HG02763 (cell line): Measurements from ENCODE around the gene DCDC2C.

Experiments
- ATAC-seq: cut with Tn5 transposase; IDR thresholded peaks from one replicate; pipeline ENCODE4 v1.9.1; 2021; ENCODE audit warnings: mild to moderate bottlenecking, moderate library complexity; ENCODE audit not compliant: unreplicated experiment

Gene DCDC2C

DNA sequence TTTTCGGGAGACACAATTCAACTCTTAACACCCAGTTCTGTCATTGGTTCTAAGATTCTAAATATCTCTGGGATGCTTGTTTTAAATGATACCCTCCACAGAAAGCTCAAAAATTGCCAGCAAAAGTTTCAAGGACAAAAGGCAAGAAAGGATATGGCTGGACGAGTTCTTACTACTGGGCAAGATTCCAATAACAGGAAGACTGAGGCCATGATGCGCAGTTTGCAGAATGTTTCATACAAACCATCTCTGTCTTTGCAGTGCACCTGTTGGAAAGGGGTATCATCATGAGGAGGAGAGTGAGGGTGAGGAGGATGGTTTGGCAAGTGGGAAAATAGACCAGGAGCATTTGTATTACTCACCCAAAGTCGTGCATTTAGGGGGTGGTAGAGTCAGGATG, 172.8 kb downstream of the DCDC2C start:
- ATAC-seq = no peak

DNA sequence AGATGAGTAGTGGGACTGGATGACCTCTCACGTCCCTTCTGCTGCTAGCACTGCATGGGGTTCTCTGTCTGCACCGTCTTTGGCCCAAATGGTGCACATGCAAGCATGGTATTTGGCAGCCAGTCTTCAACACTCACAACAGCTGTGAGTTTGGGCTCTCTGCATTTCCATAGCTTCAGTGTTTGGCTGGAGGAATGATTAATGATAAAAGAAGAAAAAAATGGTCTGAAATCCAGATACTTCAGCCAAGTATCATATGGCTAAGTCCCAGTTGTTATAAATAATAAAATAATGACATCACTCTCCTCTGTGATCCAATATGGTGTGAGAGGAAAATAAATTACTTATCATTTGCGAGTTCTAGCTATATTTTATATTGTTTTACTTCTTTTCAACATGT, 173.3 kb downstream of the DCDC2C start:
- no peak for ATAC-seq

DNA sequence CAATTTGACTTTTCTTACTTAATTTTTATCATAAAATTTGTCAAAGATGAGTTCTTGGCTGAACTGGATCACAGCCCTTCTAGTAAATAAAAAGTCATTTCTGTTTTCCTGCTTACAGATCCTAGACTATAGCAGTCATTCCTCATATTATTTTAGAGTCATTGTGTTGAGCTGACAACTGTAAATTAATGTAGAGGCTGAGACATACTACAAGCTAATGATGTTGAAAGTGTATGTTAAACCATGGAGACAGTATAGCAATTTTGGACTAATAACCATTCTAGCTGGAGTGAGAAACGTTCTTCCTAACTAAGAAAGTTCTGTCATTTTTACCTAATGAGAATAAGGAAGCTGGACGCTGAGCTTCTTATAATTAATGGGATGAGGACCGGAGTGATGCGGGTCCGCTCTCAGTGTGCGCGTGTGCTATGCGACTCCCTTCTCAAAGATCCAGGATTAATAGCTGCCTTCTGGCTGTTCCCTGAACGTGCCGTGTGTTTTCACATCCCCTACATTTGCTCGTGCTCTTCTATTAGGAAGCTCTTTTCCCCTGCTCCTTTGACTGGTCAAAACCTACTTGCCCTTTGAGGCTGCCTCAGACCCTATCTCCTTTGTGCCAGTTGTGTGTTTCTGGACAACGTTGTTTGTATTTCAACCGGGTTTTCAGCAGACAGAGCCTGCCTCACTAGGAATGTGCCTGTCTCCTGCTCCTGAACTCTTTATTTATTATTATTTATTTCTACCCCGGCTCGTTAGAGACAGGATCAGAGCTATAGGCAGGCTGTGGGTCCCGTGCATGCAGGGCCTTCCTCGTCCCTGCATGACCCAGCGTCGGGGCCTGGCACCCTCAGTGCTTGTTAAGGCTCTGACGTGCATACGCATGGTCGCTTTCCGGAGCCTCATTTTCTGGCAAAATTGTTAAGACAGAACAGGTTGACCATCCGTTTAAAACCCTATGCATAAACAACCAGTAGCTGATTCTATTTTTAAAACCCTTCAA, 182.6 kb downstream of the DCDC2C start:
- ATAC-seq = no peak

DNA sequence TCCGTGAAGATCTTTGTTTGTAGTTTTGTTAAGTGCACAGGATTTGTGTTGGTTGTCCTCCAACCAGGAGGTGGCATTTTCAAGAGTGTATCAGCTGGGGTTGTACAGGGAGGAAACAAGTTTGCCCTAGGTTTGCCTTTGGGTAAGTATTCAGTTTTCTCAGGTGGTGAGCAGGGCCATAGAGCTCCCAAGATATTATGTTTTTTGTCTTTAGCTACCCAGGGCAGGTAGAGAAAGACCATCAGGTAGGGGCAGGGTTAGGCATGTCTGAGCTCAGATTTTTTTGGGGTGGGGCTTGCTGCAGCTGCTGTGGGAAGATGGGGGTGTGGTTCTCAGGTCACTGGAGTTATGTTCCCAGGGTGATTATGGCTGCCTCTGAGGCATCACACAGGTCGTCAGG, 191.6 kb downstream of the DCDC2C start:
- ATAC-seq = no peak
